SK-N-SH treated with all-trans-retinoic acid at 6 μM for 48 hours (cell line): ENCODE data around the gene ARF5.
A peak's percentile ranks its signal among the peaks of the same experiment; 100 is the strongest.

Experiments used
- ATAC-seq: fragments of 200-7000 bp; cut with Tn5 transposase; 3 replicates; pipeline ENCODE4 v1.9.1; 2020; ENCODE audit warnings: mild to moderate bottlenecking, moderate library complexity
- ARNTL ChIP-seq: fragments of 450-650 bp; formaldehyde crosslinking; IDR thresholded peaks from 2 replicates; pipeline ENCODE4 v1.5.0; 2020; ENCODE audit warnings: low read depth, mild to moderate bottlenecking, moderate library complexity, borderline replicate concordance
- BACH2 ChIP-seq: fragments of 250-450 bp; sonication (Bioruptor Pico); IDR thresholded peaks from 2 replicates; pipeline ENCODE4 v1.9.0; 2021; ENCODE audit warnings: mild to moderate bottlenecking, borderline replicate concordance
- CREB5 ChIP-seq: fragments of 250-450 bp; sonication (Bioruptor Pico); IDR thresholded peaks from 2 replicates; pipeline ENCODE4 v1.5.1; 2020; ENCODE audit warnings: low read depth, mild to moderate bottlenecking, moderate library complexity
- CSDC2 ChIP-seq: fragments of 250-450 bp; sonication (Bioruptor Pico); IDR thresholded peaks from 2 replicates; pipeline ENCODE4 v1.5.0; 2020; ENCODE audit warnings: mild to moderate bottlenecking, moderate library complexity
- CSRNP3 ChIP-seq: fragments of 250-450 bp; sonication (Bioruptor Pico); IDR thresholded peaks from 2 replicates; pipeline ENCODE4 v1.5.1; 2021; ENCODE audit warnings: mild to moderate bottlenecking, moderate library complexity
- ESRRG ChIP-seq: fragments of 250-450 bp; sonication (Bioruptor Pico); IDR thresholded peaks from 2 replicates; pipeline ENCODE4 v1.6.1; 2021; ENCODE audit warnings: mild to moderate bottlenecking
- GLIS3 ChIP-seq: fragments of 250-450 bp; sonication (Bioruptor Pico); IDR thresholded peaks from 2 replicates; pipeline ENCODE4 v1.5.0; 2020; ENCODE audit warnings: mild to moderate bottlenecking, moderate library complexity
- ISL1 ChIP-seq: fragments of 250-450 bp; sonication (Bioruptor Pico); IDR thresholded peaks from 2 replicates; pipeline ENCODE4 v2.1.2; 2022; ENCODE audit warnings: mild to moderate bottlenecking, moderate library complexity
- OSR1 ChIP-seq: fragments of 250-450 bp; sonication (Bioruptor Pico); IDR thresholded peaks from 2 replicates; pipeline ENCODE4 v1.8.0; 2022; ENCODE audit warnings: moderate library complexity, mild to moderate bottlenecking, inconsistent platforms
- PATZ1 ChIP-seq: fragments of 250-450 bp; sonication (Bioruptor Pico); IDR thresholded peaks from 2 replicates; pipeline ENCODE4 v1.8.0; 2020; ENCODE audit warnings: mild to moderate bottlenecking, moderate library complexity, borderline replicate concordance
- POU6F1 ChIP-seq: fragments of 250-450 bp; sonication (Bioruptor Pico); IDR thresholded peaks from 2 replicates; pipeline ENCODE4 v1.8.0; 2021; ENCODE audit warnings: low read depth, mild to moderate bottlenecking, moderate library complexity, borderline replicate concordance
- PPARA ChIP-seq: fragments of 250-450 bp; sonication (Bioruptor Pico); IDR thresholded peaks from 2 replicates; pipeline ENCODE4 v1.5.0; 2020; ENCODE audit warnings: mild to moderate bottlenecking, borderline replicate concordance
- RARB ChIP-seq: fragments of 250-450 bp; sonication (Bioruptor Pico); IDR thresholded peaks from 2 replicates; pipeline ENCODE4 v1.8.0; 2021; ENCODE audit warnings: mild to moderate bottlenecking, moderate library complexity
- SNAI2 ChIP-seq: fragments of 250-450 bp; sonication (Bioruptor Pico); IDR thresholded peaks from 2 replicates; pipeline ENCODE4 v1.5.0; 2020; ENCODE audit warnings: mild to moderate bottlenecking, moderate library complexity
- TCF4 ChIP-seq: fragments of 250-450 bp; sonication (Bioruptor Pico); IDR thresholded peaks from 2 replicates; pipeline ENCODE4 v1.8.0; 2021; ENCODE audit warnings: mild to moderate bottlenecking, moderate library complexity, borderline replicate concordance
- TOX ChIP-seq: fragments of 250-450 bp; sonication (Bioruptor Pico); IDR thresholded peaks from 2 replicates; pipeline ENCODE4 v1.8.0; 2021; ENCODE audit warnings: mild to moderate bottlenecking, moderate library complexity, borderline replicate concordance
- ZC3H10 ChIP-seq: fragments of 250-450 bp; sonication (Bioruptor Pico); IDR thresholded peaks from 2 replicates; pipeline ENCODE4 v1.5.1; 2021; ENCODE audit warnings: mild to moderate bottlenecking, moderate library complexity
- ZFP3 ChIP-seq: fragments of 250-450 bp; sonication (Bioruptor Pico); IDR thresholded peaks from 2 replicates; pipeline ENCODE4 v1.5.0; 2020; ENCODE audit warnings: mild to moderate bottlenecking, moderate library complexity
- ZFP30 ChIP-seq: fragments of 450-650 bp; formaldehyde crosslinking; IDR thresholded peaks from 2 replicates; pipeline ENCODE4 v1.5.0; 2022; ENCODE audit warnings: mild to moderate bottlenecking, moderate library complexity
- ZNF565 ChIP-seq: fragments of 450-650 bp; formaldehyde crosslinking; conservative IDR thresholded peaks from 2 replicates; pipeline ENCODE4 v1.5.0; 2020; ENCODE audit warnings: low read depth, mild to moderate bottlenecking, moderate library complexity
- ZNF70 ChIP-seq: fragments of 450-650 bp; formaldehyde crosslinking; IDR thresholded peaks from 2 replicates; pipeline ENCODE4 v1.5.0; 2020; ENCODE audit warnings: mild to moderate bottlenecking, moderate library complexity
- ZNF8 ChIP-seq: fragments of 450-650 bp; formaldehyde crosslinking; IDR thresholded peaks from 2 replicates; pipeline ENCODE4 v1.5.0; 2020; ENCODE audit warnings: mild to moderate bottlenecking, moderate library complexity

ARF5 gene

DNA sequence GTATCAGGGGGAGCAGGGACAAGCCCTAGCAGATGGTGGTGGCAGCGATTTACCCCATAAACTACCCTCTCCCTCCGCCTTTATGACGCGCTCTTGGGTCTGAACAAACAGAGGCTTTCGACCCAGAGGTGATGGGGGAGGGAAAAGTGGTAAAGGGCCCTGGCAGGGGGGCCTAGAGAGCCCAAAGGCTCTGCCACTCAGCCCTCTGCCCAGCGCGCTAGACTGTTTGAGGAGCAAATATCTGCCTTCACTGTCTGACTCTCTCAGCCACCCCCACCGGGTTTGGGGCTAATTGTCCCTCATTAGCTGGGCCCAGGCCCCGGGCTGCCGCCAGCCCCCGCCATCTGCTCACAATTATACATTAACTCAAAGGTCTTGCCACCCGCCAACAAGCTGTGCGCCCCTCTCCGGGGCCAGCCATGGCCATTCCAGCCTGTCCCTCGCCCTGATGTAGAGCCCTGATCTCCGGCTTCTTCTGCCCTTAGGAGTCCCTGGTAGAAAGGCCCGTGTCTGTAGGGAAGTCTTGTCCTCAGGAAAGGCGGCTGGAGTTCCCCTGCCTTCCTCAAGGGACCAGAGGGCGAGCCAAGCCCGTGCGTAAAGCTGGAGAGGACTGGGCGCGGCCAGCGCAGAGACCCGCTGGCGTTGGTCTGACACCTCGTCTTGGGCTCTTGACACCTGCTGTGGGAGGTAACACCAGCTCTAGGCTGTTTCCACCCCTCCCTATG is 31.6 kb downstream of the ARF5 start:
- ATAC-seq = peak; percentile 21; the same call in 2 of the 3 replicates
- TF ChIP-seq SNAI2 (CRISPR knock-in tag) = no peak
- TF ChIP-seq ZC3H10 (CRISPR knock-in tag) = no peak
- no peak for TF ChIP-seq ESRRG
- no peak for TF ChIP-seq POU6F1 (CRISPR knock-in tag)
- TF ChIP-seq ZFP30 = no peak
- no peak for TF ChIP-seq ISL1 (CRISPR knock-in tag)
- no peak for TF ChIP-seq OSR1 (CRISPR knock-in tag)
- no peak for TF ChIP-seq ZNF565
- no peak for TF ChIP-seq RARB (CRISPR knock-in tag)
- TF ChIP-seq ZNF70 = no peak
- TF ChIP-seq TOX (CRISPR knock-in tag) = no peak
- TF ChIP-seq GLIS3 (CRISPR knock-in tag) = no peak
- no peak for TF ChIP-seq ARNTL (CRISPR knock-in tag)
- no peak for TF ChIP-seq PATZ1 (CRISPR knock-in tag)
- TF ChIP-seq CSRNP3 = no peak
- no peak for TF ChIP-seq PPARA (CRISPR knock-in tag)
- no peak for TF ChIP-seq ZFP3 (CRISPR knock-in tag)
- TF ChIP-seq, all 23 proteins: peak for 0

DNA sequence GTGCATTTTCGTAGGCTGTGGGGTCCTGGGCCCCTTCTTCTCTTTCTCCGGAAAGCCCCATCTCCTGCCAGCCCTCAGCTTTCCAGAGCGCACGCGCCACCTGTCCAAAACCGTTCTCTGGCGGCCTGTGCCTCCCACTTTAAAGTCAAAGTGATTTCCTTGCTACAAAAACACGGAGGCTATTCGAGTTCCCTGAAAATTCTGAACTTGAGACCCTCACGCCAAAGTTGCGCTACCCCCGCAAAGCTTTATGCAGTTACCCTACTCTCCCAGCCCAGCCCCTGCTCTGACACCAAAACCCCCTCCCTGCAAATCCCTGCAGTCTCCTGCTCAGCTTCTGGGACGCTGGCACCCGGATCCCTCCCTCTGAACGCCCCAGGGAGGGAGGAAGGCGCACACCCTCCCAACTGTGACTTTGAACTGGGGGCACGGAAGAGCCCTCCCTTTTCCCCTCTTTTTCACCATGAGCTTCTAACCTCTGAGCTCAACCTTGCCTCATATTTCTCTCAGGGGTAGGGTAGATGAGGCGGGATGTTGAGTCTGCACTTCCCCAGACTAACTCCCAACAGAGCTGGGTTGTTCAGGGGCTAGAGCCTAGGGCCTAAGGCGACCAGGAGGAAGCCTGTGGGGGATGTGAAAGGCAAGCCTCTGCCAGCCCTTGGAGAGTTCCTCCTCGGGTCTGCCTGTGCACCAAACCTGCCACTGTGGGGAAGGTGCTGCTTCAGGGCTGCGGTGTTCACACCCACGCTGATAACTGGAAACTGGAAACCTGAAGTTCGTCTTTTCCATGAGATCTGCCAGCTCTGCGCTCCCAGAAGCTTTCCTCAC is 32.4 kb downstream of the ARF5 start:
- no peak for TF ChIP-seq TCF4
- TF ChIP-seq SNAI2 (CRISPR knock-in tag) = no peak
- no peak for TF ChIP-seq ZNF70
- no peak for TF ChIP-seq CSRNP3
- no peak for TF ChIP-seq CREB5 (CRISPR knock-in tag)
- TF ChIP-seq BACH2 = no peak
- TF ChIP-seq GLIS3 (CRISPR knock-in tag) = no peak
- no peak for TF ChIP-seq ZFP3 (CRISPR knock-in tag)
- TF ChIP-seq TOX (CRISPR knock-in tag) = no peak
- TF ChIP-seq ZNF565 = no peak
- no peak for TF ChIP-seq ARNTL (CRISPR knock-in tag)
- TF ChIP-seq ZFP30 = no peak
- no peak for TF ChIP-seq CSDC2 (CRISPR knock-in tag)
- no peak for TF ChIP-seq RARB (CRISPR knock-in tag)
- no peak for TF ChIP-seq ESRRG
- TF ChIP-seq OSR1 (CRISPR knock-in tag) = no peak
- TF ChIP-seq PATZ1 (CRISPR knock-in tag) = no peak
- TF ChIP-seq ZNF8 (CRISPR knock-in tag) = no peak

More for the DNA sequence above, 32.4 kb downstream of the ARF5 start:
- ATAC-seq = peak; percentile 52
